Measurements from ENCODE around the gene PDE4B. TPM values are rescaled to one million over a fixed set of nuclear protein-coding genes. Genes with fewer than 3 reads are reported as not detected.
A peak's percentile ranks its signal among the peaks of the same experiment; 100 is the strongest.
"Not testable (repeated sequence)": the region's sequence is repeated elsewhere in the genome, so short reads cannot be mapped to it uniquely, and the experiment has no call there.

PDE4B gene
- total RNA-seq, 2 donors from 2014 or later = 23.6 to 53.9 TPM

DNA sequence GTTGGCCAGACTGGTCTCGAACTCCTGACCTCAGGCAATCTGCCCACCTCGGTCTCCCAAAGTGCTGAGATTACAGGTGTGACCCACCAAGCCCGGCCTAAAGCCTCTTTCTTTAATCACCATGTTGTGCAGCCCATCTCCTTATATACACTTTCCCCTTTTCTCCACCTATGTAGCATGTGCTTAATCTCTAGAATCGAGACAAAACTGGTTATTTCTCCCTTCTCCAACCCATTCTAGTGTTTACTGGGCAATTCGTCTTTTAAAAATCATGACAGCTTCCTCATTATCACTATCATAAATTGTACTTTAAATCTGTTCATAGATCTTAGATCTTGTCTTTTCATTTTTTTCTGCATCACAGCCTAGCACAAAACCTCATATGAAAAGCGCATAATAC is 285.7 kb downstream of the PDE4B start:
- DNase-seq (no peak), ATAC-seq (replicated peaks in 1 of 2) (no peak)
- H3K4me3 Mint-ChIP-seq = no peak overlapping the region
- H3K27ac Mint-ChIP-seq = no peak overlapping the region
- no peaks in the 10 kb centered on the region for H3K4me1 Mint-ChIP-seq (ENCODE audit: low read depth)
- H3K27me3 Mint-ChIP-seq (ENCODE audit: low read depth) = peaks cover 14% of the 10 kb centered on the region
- H3K9me3 Mint-ChIP-seq = no peaks in the 10 kb centered on the region
- H3K36me3 Mint-ChIP-seq (ENCODE audit: insufficient read depth in 2 of 2) = no peaks in the 10 kb centered on the region

DNA sequence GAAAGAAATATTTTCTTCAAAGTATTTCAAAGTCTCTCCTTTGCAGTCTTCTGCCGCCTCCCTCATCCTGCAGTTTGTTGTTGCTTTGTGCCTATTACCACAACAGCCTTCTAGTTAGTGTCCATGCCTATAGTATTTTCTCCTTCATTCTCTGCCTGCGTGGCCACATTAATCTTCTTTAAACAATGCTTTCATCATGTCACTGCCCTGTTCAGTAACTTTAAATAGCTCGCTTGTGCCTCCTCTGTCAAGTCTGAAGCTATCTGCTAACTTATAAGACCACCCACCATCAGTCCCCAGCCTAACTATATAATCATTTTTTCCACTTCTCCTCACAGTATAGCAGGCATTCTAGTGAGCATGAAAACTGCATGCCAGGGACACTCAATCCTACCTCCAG is 290.3 kb downstream of the PDE4B start:
- DNase-seq = no peak
- Mint-ChIP-seq H3K4me3 (no peak overlapping the region), H3K4me1 (ENCODE audit: low read depth) (no peaks in the 10 kb centered on the region), H3K27ac (no peak overlapping the region), H3K9me3 (no peaks in the 10 kb centered on the region), H3K27me3 (ENCODE audit: low read depth) (peaks cover 29% of the 10 kb centered on the region), H3K36me3 (ENCODE audit: insufficient read depth in 2 of 2) (no peaks in the 10 kb centered on the region)
- no peak for ATAC-seq (replicated peaks in 1 of 2)

DNA sequence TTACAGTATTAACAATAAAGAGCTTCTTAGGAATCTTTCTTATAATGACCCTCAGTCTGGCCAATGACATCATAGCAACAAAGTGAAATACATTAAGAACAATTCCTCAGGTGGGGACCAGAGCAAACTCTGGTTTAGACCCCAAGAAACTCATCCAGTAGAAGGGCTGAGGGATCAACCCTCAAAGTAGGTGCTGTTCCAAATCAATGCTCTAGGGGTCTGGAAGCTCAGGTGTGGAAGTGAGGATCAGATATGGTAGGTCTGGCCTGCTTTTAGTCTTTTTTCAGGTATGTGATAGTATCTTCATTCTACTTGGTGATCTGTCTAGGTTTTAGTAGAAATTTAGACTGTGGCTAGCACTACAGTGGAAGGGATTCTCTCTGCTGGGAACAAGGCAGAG is 291.7 kb downstream of the PDE4B start:
- no peaks in the 10 kb centered on the region for H3K36me3 Mint-ChIP-seq (ENCODE audit: insufficient read depth in 2 of 2)
- H3K27ac Mint-ChIP-seq = no peak overlapping the region
- ATAC-seq (replicated peaks in 1 of 2) (no peak), DNase-seq (no peak)
- no peaks in the 10 kb centered on the region for H3K9me3 Mint-ChIP-seq
- H3K4me3 Mint-ChIP-seq = no peak overlapping the region
- H3K4me1 Mint-ChIP-seq (ENCODE audit: low read depth) = no peaks in the 10 kb centered on the region
- peaks cover 22% of the 10 kb centered on the region for H3K27me3 Mint-ChIP-seq (ENCODE audit: low read depth)

DNA sequence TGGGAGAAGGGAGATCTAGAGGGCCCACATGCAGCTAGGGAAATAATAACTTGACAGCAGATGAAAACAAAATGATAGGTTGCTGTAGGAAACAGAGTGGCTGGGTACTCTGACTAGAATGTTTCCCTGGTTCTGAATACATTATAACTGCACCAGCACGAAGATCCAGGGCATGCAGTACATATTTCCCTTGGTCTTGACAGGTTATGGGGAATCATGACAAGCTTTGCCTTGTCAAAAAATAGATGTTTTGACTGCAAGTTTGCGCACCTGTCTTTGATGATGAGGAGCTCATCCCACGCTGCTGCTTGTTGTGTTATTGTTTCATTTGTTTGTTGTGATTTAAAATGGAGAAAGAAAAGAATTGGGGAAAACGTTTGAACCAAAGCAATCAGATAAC is 292.9 kb downstream of the PDE4B start:
- H3K9me3 Mint-ChIP-seq = no peaks in the 10 kb centered on the region
- no peaks in the 10 kb centered on the region for H3K36me3 Mint-ChIP-seq (ENCODE audit: insufficient read depth in 2 of 2)
- DNase-seq = no peak
- no peaks in the 10 kb centered on the region for H3K4me1 Mint-ChIP-seq (ENCODE audit: low read depth)
- H3K27me3 Mint-ChIP-seq (ENCODE audit: low read depth) = peaks cover 21% of the 10 kb centered on the region
- no peak for ATAC-seq (replicated peaks in 1 of 2)
- no peak overlapping the region for H3K27ac Mint-ChIP-seq
- no peak overlapping the region for H3K4me3 Mint-ChIP-seq

DNA sequence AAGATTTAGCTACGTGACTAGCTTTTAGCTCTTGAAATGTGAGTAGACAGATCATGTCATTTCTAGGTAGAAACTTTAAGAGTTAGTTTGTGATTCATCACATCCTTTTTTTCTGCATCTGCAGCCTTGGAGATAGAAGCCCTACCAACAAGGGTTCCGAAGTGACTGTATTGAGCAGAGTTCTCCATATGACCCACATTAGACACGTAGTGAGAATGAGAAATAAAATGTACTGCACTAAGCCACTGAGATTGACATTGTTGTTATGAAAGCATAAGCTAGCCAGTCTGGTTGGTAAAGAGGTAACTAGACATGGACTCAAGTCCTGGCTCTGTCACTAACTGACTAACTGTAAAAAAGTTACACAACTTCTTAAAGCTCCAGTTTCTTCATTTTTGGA is 296.1 kb downstream of the PDE4B start:
- Mint-ChIP-seq H3K27ac (no peak overlapping the region), H3K36me3 (ENCODE audit: insufficient read depth in 2 of 2) (no peaks in the 10 kb centered on the region), H3K4me3 (no peak overlapping the region), H3K27me3 (ENCODE audit: low read depth) (peaks cover 14% of the 10 kb centered on the region), H3K9me3 (no peaks in the 10 kb centered on the region), H3K4me1 (ENCODE audit: low read depth) (no peaks in the 10 kb centered on the region)
- DNase-seq = no peak
- peak in 1 of 2 donors; percentile 64 for ATAC-seq (replicated peaks in 1 of 2)

DNA sequence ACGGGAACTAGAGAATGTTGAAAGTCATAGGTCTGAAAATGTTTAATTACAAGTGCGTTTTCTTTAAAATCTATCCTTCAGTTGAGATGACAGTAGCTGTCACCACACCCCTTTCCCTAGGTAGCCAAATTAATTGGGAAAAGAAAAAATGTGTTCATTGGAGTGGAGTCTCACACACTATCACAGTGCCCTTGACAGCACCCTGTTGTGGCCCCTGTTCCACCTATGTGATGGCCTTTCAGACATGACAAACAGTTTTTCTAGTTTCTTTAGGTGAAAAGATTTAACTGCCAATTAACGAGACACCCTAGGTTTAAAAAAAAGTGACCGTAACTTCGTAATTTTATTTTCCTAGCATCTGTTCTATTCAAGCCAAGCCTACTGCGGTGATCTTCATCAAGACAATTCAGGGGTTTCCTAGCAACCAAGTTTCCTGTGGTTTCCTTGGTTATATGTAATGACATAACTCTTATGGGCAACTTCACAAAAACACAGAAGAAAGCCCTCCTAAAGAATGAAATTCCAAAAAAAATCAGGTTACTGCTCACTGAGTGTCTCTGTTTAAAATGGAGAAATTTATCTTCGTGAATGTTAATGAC is 298.3 kb downstream of the PDE4B start:
- Mint-ChIP-seq H3K36me3 (ENCODE audit: insufficient read depth in 2 of 2) (no peaks in the 10 kb centered on the region), H3K9me3 (no peaks in the 10 kb centered on the region), H3K27ac (no peak overlapping the region), H3K4me3 (no peak overlapping the region), H3K4me1 (ENCODE audit: low read depth) (no peaks in the 10 kb centered on the region), H3K27me3 (ENCODE audit: low read depth) (no peaks in the 10 kb centered on the region)
- DNase-seq = no peak
- ATAC-seq (replicated peaks in 1 of 2) = no peak

DNA sequence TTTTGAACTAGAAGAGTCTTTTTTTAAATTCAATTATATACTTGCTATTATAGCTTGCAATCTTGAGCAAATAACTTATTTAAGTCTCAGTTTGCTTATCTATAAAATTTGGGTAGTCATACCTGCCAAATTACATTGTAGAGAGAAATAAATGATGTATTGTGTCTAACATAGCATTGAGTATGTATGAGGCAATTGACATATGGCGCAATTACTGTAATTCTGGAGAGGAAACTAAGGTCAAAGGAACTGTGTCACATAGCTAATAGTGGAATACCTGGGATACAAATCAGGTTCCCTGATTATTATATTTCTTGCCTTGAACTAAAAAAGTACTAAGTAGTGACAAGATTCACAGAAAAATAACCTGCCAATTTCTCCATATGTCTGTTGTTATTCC is 302.5 kb downstream of the PDE4B start:
- Mint-ChIP-seq H3K36me3 (ENCODE audit: insufficient read depth in 2 of 2) (no peaks in the 10 kb centered on the region), H3K4me1 (ENCODE audit: low read depth) (no peaks in the 10 kb centered on the region), H3K27ac (no peak overlapping the region), H3K9me3 (no peaks in the 10 kb centered on the region), H3K27me3 (ENCODE audit: low read depth) (no peaks in the 10 kb centered on the region), H3K4me3 (no peak overlapping the region)
- ATAC-seq (replicated peaks in 1 of 2) (no peak), DNase-seq (no peak)

DNA sequence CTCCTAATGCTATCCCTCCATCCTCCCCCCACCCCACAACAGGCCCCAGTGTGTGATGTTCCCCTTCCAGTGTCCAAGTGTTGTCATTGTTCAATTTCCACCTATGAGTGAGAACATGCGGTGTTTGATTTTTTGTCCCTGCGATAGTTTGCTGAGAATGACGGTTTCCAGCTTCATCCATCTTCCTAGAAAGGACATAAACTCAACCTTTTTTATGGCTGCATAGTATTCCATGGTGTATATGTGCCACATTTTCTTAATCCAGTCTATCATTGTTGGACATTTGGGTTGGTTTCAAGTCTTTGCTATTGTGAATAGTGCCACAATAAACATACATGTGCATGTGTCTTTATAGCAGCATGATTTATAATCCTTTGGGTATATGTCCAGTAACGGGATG is 308.3 kb downstream of the PDE4B start:
- not testable (repeated sequence) for H3K4me3 Mint-ChIP-seq; H3K36me3 Mint-ChIP-seq (ENCODE audit: insufficient read depth in 2 of 2); DNase-seq; H3K27me3 Mint-ChIP-seq (ENCODE audit: low read depth); ATAC-seq (replicated peaks in 1 of 2); H3K9me3 Mint-ChIP-seq; H3K4me1 Mint-ChIP-seq (ENCODE audit: low read depth); H3K27ac Mint-ChIP-seq

DNA sequence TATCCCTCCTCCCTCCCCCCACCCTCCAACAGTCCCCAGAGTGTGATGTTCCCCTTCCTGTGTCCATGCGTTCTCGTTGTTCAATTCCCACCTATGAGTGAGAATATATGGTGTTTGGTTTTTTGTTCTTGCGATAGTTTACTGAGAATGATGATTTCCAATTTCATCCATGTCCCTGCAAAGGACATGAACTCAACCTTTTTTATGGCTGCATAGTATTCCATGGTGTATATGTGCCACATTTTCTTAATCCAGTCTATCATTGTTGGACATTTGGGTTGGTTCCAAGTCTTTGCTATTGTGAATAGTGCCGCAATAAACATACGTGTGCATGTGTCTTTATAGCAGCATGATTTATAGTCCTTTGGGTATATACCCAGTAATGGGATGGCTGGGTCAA is 311.4 kb downstream of the PDE4B start:
- H3K27me3 Mint-ChIP-seq (ENCODE audit: low read depth); H3K4me3 Mint-ChIP-seq; DNase-seq; H3K9me3 Mint-ChIP-seq; ATAC-seq (replicated peaks in 1 of 2); H3K36me3 Mint-ChIP-seq (ENCODE audit: insufficient read depth in 2 of 2); H3K27ac Mint-ChIP-seq; H3K4me1 Mint-ChIP-seq (ENCODE audit: low read depth): not testable (repeated sequence)

DNA sequence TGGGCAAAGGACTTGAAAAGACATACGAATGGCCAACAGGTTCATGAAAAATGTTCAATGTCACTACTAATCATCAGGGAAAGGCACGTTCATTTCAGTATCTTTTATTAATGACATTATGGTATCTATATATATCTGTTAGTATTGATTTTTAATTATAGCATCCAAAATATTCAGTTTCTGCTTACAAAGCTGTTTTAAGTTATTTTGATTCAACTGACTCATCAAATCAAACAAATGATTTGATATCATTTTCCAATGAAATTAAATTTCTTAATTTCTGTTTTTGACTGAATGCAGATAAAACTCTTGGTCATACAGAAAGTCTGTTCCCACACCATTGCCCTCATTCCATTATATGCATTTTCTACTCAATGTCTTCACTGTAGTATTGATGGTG is 315.9 kb downstream of the PDE4B start:
- Mint-ChIP-seq H3K27me3 (ENCODE audit: low read depth) (peaks cover 9% of the 10 kb centered on the region), H3K36me3 (ENCODE audit: insufficient read depth in 2 of 2) (no peaks in the 10 kb centered on the region), H3K27ac (no peak overlapping the region), H3K4me3 (no peak overlapping the region), H3K4me1 (ENCODE audit: low read depth) (no peaks in the 10 kb centered on the region), H3K9me3 (no peaks in the 10 kb centered on the region)
- ATAC-seq (replicated peaks in 1 of 2) (no peak), DNase-seq (no peak)

DNA sequence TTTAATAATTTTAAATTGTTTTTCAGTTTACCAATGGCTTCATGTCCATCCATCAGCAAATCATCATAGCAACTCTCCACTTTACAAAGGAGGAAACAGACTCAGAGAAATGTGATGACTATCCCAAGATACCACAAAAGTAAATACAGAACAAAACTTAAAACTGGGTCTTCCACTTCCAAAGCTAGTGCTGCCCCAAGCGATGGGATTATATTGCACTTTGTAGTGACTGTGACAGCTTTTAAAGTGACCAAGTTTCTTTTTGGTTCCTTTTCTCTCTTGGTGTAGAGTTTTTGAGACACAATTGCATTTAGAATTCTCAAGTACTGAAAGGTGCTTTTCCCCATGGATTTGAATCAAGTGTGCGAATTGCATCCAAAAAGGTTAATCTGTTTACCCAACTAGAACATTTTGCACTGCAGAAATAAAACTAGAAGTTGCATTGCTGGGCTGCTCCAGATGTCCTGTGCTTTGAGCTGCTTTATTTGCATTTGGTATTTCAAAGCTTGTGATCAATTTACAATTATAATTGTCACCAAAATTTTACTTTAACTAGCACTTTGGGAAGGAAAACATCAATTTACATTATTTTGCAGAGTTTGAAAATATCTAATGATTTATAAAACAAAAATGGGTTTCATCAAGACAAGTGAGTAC is 320.2 kb downstream of the PDE4B start:
- H3K36me3 Mint-ChIP-seq (ENCODE audit: insufficient read depth in 2 of 2) = no peaks in the 10 kb centered on the region
- no peak for DNase-seq
- H3K4me1 Mint-ChIP-seq (ENCODE audit: low read depth) = no peaks in the 10 kb centered on the region
- H3K4me3 Mint-ChIP-seq = no peak overlapping the region
- no peaks in the 10 kb centered on the region for H3K9me3 Mint-ChIP-seq
- peaks cover 9% of the 10 kb centered on the region for H3K27me3 Mint-ChIP-seq (ENCODE audit: low read depth)
- ATAC-seq (replicated peaks in 1 of 2) = no peak
- H3K27ac Mint-ChIP-seq = no peak overlapping the region

DNA sequence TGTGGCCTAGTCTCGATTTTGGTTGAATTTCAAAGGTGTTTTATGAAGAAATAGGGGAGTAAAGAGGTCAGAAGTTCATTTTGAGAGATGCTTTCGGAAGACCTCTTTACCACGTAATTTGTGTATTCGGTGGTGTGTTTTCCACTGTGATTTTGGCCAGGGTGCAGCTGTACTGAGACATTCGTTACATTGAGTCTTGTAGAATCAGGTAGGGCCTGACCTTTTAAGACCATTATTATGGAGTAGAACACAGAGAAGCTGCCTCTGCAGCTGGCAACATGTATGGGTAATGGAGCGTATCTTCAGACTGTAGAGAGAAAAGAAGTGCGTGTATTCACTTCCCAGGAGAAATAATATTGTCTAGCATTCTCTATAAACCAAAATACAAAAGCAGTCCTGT is 326.5 kb downstream of the PDE4B start:
- no peaks in the 10 kb centered on the region for H3K9me3 Mint-ChIP-seq
- H3K27ac Mint-ChIP-seq = no peak overlapping the region
- ATAC-seq (replicated peaks in 1 of 2) (no peak), DNase-seq (no peak)
- H3K4me3 Mint-ChIP-seq = no peak overlapping the region
- H3K36me3 Mint-ChIP-seq (ENCODE audit: insufficient read depth in 2 of 2) = no peaks in the 10 kb centered on the region
- H3K27me3 Mint-ChIP-seq (ENCODE audit: low read depth) = peaks cover 31% of the 10 kb centered on the region
- H3K4me1 Mint-ChIP-seq (ENCODE audit: low read depth) = peaks cover 5% of the 10 kb centered on the region

DNA sequence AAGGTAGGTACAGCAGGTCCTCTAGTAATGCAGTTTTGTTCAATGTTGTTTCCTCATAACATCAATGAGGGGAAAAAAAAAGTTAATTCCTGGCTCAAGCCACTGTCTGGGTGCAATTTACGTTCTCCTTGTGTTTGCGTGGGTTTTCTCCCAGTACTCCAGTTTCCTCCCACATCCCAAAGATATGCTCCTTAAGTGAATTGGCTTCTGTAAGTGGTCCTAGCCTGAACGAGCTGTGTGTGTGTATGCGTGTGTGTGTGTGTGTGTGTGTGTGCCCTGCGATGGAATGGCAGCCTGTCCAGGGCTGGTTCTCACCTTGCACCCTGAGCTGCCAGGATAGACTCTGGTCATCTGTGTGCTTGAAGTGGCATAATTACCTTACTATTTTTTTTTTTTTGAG is 332.0 kb downstream of the PDE4B start:
- H3K36me3 Mint-ChIP-seq (ENCODE audit: insufficient read depth in 2 of 2) = peaks cover 0 to 14% of the 10 kb centered on the region in 2 donors
- no peak overlapping the region for H3K27ac Mint-ChIP-seq
- ATAC-seq (replicated peaks in 1 of 2) = no peak
- peaks cover 31% of the 10 kb centered on the region for H3K27me3 Mint-ChIP-seq (ENCODE audit: low read depth)
- no peak for DNase-seq
- peaks cover 13% of the 10 kb centered on the region for H3K4me1 Mint-ChIP-seq (ENCODE audit: low read depth)
- no peak overlapping the region for H3K4me3 Mint-ChIP-seq
- peaks cover 2 to 4% of the 10 kb centered on the region in 2 donors for H3K9me3 Mint-ChIP-seq

DNA sequence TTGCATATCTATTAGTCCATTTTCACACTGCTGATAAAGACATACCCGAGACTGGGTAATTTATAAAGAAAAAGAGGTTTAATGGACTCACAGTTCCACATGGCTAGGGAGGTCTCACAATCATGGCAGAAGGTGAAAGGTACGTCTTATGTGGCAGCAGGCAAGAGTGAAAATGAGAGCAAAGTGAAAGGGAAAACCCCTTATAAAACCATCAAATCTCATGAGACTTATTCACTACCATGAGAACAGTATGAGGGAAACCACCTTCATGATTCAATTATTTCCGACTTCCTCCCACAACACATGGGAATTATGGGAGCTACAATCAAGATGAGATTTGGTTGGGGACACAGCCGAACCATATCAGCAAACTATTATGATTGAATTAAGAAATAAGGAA is 335.9 kb downstream of the PDE4B start:
- H3K4me1 Mint-ChIP-seq (ENCODE audit: low read depth) = not testable (repeated sequence)

More for the DNA sequence above, 335.9 kb downstream of the PDE4B start:
- not testable (repeated sequence) for H3K27ac Mint-ChIP-seq; H3K9me3 Mint-ChIP-seq; H3K4me3 Mint-ChIP-seq; H3K27me3 Mint-ChIP-seq (ENCODE audit: low read depth)
- ATAC-seq (replicated peaks in 1 of 2) (peak; percentile 33 to 39), DNase-seq (peak in 1 of 2 donors; percentile 1)
- H3K36me3 Mint-ChIP-seq (ENCODE audit: insufficient read depth in 2 of 2) = peaks cover 0 to 16% of the 10 kb centered on the region in 2 donors

Measured in activated T-cell treated with anti-CD3 and anti-CD28 coated beads, Interleukin-2, amount 50 U/mL, for 72 hours (primary cell).